ENCODE results near the gene HK1.
"Not testable (repeated sequence)": the region's sequence is repeated elsewhere in the genome, so short reads cannot be mapped to it uniquely, and the experiment has no call there.

Gene HK1

GRCh38 chr10:69278446-69278963 lies at the start of gene HK1:
Gene HK1, plus strand, starts transcription at chr10:69278496.
- DNase-seq (ENCODE audit: low read depth), result no peak

- DNase-seq (ENCODE audit: low read depth), result no peak
These were observed 48.7 kb upstream of the HK1 start for GRCh38 chr10:69229616-69229916.

- DNase-seq (ENCODE audit: low read depth), result no peak
These were observed 48.2 kb upstream of the HK1 start for GRCh38 chr10:69230128-69230527.

GRCh38 chr10:69232252-69232651 lies 46.0 kb upstream of the HK1 start:
- DNase-seq (ENCODE audit: low read depth), result peak; percentile 58

- no peak for DNase-seq (ENCODE audit: low read depth)
These were observed 45.4 kb upstream of the HK1 start for GRCh38 chr10:69232736-69233480.

- DNase-seq (ENCODE audit: low read depth), result no peak
These were observed 43.8 kb upstream of the HK1 start for GRCh38 chr10:69234447-69234846.

GRCh38 chr10:69237528-69238159 lies 40.7 kb upstream of the HK1 start:
- DNase-seq (ENCODE audit: low read depth), result peak; percentile 64

GRCh38 chr10:69239136-69239535 lies 39.2 kb upstream of the HK1 start:
- DNase-seq (ENCODE audit: low read depth), result no peak

- peak; percentile 82 for DNase-seq (ENCODE audit: low read depth)
These were observed 38.4 kb upstream of the HK1 start for GRCh38 chr10:69239816-69240434.

- no peak for DNase-seq (ENCODE audit: low read depth)
These were observed 37.8 kb upstream of the HK1 start for GRCh38 chr10:69240455-69240854.

- DNase-seq (ENCODE audit: low read depth), result peak; percentile 71
These were observed 36.7 kb upstream of the HK1 start for GRCh38 chr10:69241575-69241974.

GRCh38 chr10:69242040-69242851 lies 36.0 kb upstream of the HK1 start:
- DNase-seq (ENCODE audit: low read depth), result no peak

GRCh38 chr10:69242852-69243212 lies 35.5 kb upstream of the HK1 start:
- DNase-seq (ENCODE audit: low read depth), result no peak

- no peak for DNase-seq (ENCODE audit: low read depth)
These were observed 34.5 kb upstream of the HK1 start for GRCh38 chr10:69243817-69244216.

GRCh38 chr10:69246036-69246435 lies 32.3 kb upstream of the HK1 start:
- no peak for DNase-seq (ENCODE audit: low read depth)

- no peak for DNase-seq (ENCODE audit: low read depth)
These were observed 31.5 kb upstream of the HK1 start for GRCh38 chr10:69246581-69247312.

- no peak for DNase-seq (ENCODE audit: low read depth)
These were observed 31.0 kb upstream of the HK1 start for GRCh38 chr10:69247313-69247710.

GRCh38 chr10:69248117-69248730 lies 30.1 kb upstream of the HK1 start:
- no peak for DNase-seq (ENCODE audit: low read depth)

GRCh38 chr10:69250041-69250440 lies 28.3 kb upstream of the HK1 start:
- no peak for DNase-seq (ENCODE audit: low read depth)

- DNase-seq (ENCODE audit: low read depth), result not testable (repeated sequence)
These were observed 26.9 kb upstream of the HK1 start for GRCh38 chr10:69251417-69251816.

GRCh38 chr10:69253171-69253570 lies 25.1 kb upstream of the HK1 start:
- DNase-seq (ENCODE audit: low read depth), result no peak

Data from fibroblast of gingiva (primary cell).